Neural progenitor cell (in vitro differentiated cells): Measurements from ENCODE around the gene SKOR1.

Source experiments
- CTCF ChIP-seq: fragments of 200-600 bp; sonication (generic); IDR thresholded peaks from 2 replicates; pipeline ENCODE4 v1.5.1; 2017; ENCODE audit warnings: antibody characterized with exemption, mild to moderate bottlenecking
- EZH2 ChIP-seq: fragments of 200-600 bp; sonication (generic); IDR thresholded peaks from 2 replicates; pipeline ENCODE4 v1.6.1; 2017; ENCODE audit warnings: antibody characterized with exemption, mild to moderate bottlenecking, moderate library complexity

DNA sequence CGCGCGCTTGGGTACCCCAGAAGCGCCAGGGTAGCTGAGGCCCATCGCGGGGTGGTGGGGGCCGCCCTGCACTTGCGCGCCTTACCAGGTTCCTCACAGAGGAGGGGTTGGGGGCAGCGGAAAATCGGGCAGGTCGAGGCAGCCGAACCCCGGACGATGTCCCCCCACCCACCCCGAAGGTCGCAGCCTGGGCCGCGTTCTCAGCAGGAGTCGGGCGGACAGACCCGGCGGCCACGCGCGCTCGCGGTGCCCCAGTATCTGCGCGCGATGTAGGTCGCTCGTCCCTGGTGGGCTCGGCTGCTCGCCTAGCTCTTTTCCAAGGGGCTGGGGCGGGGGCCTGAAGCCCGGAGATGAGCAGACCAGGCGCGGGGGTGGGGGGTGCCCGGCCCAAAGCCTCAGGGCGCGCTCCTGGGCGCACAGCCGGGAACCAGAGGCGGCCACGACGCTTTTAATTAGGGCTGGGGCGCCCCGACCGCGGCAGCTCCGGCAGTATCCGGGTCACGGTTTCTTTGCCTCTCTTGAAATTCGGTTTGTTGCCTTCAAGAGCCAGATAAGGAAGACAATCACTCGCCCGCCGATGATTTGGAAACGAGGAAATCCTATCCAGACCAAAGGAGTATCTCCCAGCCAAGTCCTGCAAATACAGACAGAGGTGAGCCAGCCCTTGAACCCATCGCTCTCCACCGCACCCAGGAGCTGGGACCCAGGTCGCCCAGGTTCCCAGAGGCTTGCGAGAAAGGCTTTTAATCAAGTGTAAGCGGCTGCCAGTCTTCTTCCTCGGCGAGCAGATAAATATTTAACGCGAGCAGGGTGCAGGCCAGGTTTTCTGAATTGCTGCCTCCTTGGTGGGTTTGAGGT lies 4.6 kb downstream of the SKOR1 start:
- TF ChIP-seq CTCF = no peak
- TF ChIP-seq EZH2 = no peak
